Stomach (tissue), 4 donors: Measurements from ENCODE around the gene CLIP2.

Source experiments
- CTCF ChIP-seq, 7 experiments: fragments of 450-650 bp in 4 of 7; fragments of 200-600 bp in 3 of 7; sonication (generic) in 3 of 7; IDR thresholded peaks; one replicate each; pipeline ENCODE4 v1.5.1; 2016 to 2019; ENCODE audit warnings: antibody characterized with exemption in 7 of 7, control low read depth in 2 of 7, mild to moderate bottlenecking in 1 of 7
- POLR2AphosphoS5 ChIP-seq, 3 donors: sonication (generic); formaldehyde crosslinking; IDR thresholded peaks; one replicate each; pipeline ENCODE4 v1.6.1; 2016; ENCODE audit warnings: antibody characterized with exemption in 3 of 3

DNA sequence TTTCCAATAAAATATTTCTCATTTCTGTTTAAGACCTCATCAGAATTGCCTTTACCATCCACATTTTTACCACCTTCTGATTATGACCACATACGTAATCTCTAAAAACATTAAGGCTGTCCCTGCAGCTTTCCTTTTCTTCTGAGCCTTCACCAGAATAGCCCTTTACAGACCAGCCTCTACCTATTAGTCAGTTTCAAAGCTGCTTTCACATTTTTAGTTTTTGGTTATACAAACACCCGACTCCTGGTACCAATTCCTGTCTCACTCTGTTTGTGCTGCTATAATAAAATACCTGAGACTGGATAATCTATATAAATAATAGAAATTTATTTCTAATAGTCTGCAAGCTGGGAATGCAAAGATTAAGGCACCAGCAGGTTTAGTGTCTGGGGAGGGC, 149.1 kb downstream of the CLIP2 start:
- TF ChIP-seq POLR2AphosphoS5 (IDR thresholded peaks at IDR 0.05) = no peak
- TF ChIP-seq CTCF (IDR thresholded peaks at IDR 0.05) = no peak
